ENCODE measurements around the gene KLF7. TPM values are rescaled to one million over a fixed set of nuclear protein-coding genes. Genes with fewer than 3 reads are reported as not detected.

The KLF7 gene
- total RNA-seq, 1 donor from 2014 or later: 35.8 TPM

GRCh38 chr2:207107131-207107530 is 58.6 kb downstream of the KLF7 start:
- Mint-ChIP-seq H3K27ac (no peak overlapping the region), H3K9me3 (no peaks in the 10 kb centered on the region), H3K36me3 (ENCODE audit: low read depth) (peaks cover 25% of the 10 kb centered on the region), H3K27me3 (peaks cover 2% of the 10 kb centered on the region), H3K4me1 (peaks cover 15% of the 10 kb centered on the region), H3K4me3 (no peak overlapping the region)
- no peak for ATAC-seq (ENCODE audit: low read depth)
- no peak for DNase-seq
- intact Hi-C loops (cut with micrococcal nuclease): no loop called here
- POLR2A ChIA-PET: no interaction called here
- CTCF ChIA-PET: no interaction called here
- TF ChIP-seq, protein P1, sequence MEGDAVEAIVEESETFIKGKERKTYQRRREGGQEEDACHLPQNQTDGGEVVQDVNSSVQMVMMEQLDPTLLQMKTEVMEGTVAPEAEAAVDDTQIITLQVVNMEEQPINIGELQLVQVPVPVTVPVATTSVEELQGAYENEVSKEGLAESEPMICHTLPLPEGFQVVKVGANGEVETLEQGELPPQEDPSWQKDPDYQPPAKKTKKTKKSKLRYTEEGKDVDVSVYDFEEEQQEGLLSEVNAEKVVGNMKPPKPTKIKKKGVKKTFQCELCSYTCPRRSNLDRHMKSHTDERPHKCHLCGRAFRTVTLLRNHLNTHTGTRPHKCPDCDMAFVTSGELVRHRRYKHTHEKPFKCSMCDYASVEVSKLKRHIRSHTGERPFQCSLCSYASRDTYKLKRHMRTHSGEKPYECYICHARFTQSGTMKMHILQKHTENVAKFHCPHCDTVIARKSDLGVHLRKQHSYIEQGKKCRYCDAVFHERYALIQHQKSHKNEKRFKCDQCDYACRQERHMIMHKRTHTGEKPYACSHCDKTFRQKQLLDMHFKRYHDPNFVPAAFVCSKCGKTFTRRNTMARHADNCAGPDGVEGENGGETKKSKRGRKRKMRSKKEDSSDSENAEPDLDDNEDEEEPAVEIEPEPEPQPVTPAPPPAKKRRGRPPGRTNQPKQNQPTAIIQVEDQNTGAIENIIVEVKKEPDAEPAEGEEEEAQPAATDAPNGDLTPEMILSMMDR (IDR thresholded peaks at IDR 0.05): no peak

- ATAC-seq (ENCODE audit: low read depth): no peak
- CTCF ChIA-PET: no interaction called here
- H3K4me1 Mint-ChIP-seq: peaks cover 10% of the 10 kb centered on the region
- no peak for DNase-seq
- POLR2A ChIA-PET: no interaction called here
- peaks cover 2% of the 10 kb centered on the region for H3K27me3 Mint-ChIP-seq
- TF ChIP-seq, protein P1 (IDR thresholded peaks at IDR 0.05): no peak
- no peaks in the 10 kb centered on the region for H3K9me3 Mint-ChIP-seq
- H3K4me3 Mint-ChIP-seq: no peak overlapping the region
- peaks cover 35% of the 10 kb centered on the region for H3K36me3 Mint-ChIP-seq (ENCODE audit: low read depth)
- no peak overlapping the region for H3K27ac Mint-ChIP-seq
- intact Hi-C loops (cut with micrococcal nuclease): no loop called here
These were observed 62.6 kb downstream of the KLF7 start for GRCh38 chr2:207103132-207103531.

GRCh38 chr2:207101984-207102383 is 63.8 kb downstream of the KLF7 start:
- ATAC-seq (ENCODE audit: low read depth) (no peak), DNase-seq (no peak)
- Mint-ChIP-seq H3K9me3 (no peaks in the 10 kb centered on the region), H3K4me3 (no peak overlapping the region), H3K36me3 (ENCODE audit: low read depth) (peaks cover 28% of the 10 kb centered on the region), H3K27ac (no peak overlapping the region), H3K27me3 (no peaks in the 10 kb centered on the region), H3K4me1 (peaks cover 4% of the 10 kb centered on the region)
- POLR2A ChIA-PET: no interaction called here
- TF ChIP-seq, protein P1 (IDR thresholded peaks at IDR 0.05): no peak
- intact Hi-C loops (cut with micrococcal nuclease): no loop called here
- CTCF ChIA-PET: no interaction called here

GRCh38 chr2:207097278-207097677 is 68.5 kb downstream of the KLF7 start:
- TF ChIP-seq, protein P1 (IDR thresholded peaks at IDR 0.05): no peak
- peaks cover 11% of the 10 kb centered on the region for H3K4me1 Mint-ChIP-seq
- no peak for DNase-seq
- no peak overlapping the region for H3K27ac Mint-ChIP-seq
- no peak overlapping the region for H3K4me3 Mint-ChIP-seq
- H3K27me3 Mint-ChIP-seq: no peaks in the 10 kb centered on the region
- ChIA-PET CTCF (no interaction called here), POLR2A (no interaction called here)
- no peak for ATAC-seq (ENCODE audit: low read depth)
- H3K9me3 Mint-ChIP-seq: peaks cover 3% of the 10 kb centered on the region
- intact Hi-C loops (cut with micrococcal nuclease): no loop called here
- H3K36me3 Mint-ChIP-seq (ENCODE audit: low read depth): peaks cover 25% of the 10 kb centered on the region

DNA sequence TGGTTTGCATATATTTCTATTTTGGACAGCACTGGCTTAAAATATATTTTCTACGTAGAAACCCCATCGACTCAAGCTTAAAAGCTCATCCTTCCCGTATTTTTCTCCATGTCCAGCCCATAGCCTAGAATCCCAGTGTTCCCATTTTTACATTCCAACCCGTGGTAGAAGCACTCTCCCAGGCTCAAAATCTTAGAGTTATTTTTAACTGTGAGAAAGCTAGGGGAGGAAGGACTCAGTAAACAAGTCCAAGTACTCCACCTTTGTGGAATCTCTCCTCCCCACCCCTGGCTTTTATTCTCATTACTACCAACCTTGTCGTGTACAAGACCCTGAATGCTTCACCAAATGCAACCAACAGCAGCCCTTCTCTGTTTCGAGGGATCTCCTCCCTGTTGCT is 69.8 kb downstream of the KLF7 start:
- CTCF ChIA-PET: no interaction called here
- peaks cover 21% of the 10 kb centered on the region for H3K36me3 Mint-ChIP-seq (ENCODE audit: low read depth)
- no peak for ATAC-seq (ENCODE audit: low read depth)
- H3K27me3 Mint-ChIP-seq: no peaks in the 10 kb centered on the region
- intact Hi-C loops (cut with micrococcal nuclease): no loop called here
- peaks cover 19% of the 10 kb centered on the region for H3K4me1 Mint-ChIP-seq
- POLR2A ChIA-PET: no interaction called here
- no peak overlapping the region for H3K27ac Mint-ChIP-seq
- no peak overlapping the region for H3K4me3 Mint-ChIP-seq
- no peak for DNase-seq
- TF ChIP-seq, protein P1 (IDR thresholded peaks at IDR 0.05): no peak
- peaks cover 3% of the 10 kb centered on the region for H3K9me3 Mint-ChIP-seq

Data from activated B cell treated with CpG ODN at 0.5 μM for 24 hours (primary cell).